Measurements from ENCODE around the gene RHOBTB1.

DNA sequence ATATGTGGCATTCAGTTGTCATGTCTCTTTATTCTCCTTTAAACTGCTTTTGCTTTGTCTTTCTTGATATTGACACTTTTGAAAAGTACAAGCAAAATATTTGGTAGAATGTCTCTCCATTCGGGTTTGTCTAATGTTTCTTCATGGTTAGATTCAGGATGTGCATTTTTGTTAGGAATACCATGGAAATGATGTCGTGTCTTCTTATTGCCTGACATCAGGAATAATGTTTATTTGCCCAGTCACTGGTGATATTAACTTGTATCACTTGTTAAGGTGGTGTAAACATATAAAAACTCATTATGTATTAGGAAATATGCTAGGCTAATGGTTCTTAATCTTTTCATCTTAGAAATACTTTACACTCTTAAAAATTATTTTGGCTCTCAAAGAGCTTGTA, 122.3 kb downstream of the RHOBTB1 start:
- TF ChIP-seq, protein P1, sequence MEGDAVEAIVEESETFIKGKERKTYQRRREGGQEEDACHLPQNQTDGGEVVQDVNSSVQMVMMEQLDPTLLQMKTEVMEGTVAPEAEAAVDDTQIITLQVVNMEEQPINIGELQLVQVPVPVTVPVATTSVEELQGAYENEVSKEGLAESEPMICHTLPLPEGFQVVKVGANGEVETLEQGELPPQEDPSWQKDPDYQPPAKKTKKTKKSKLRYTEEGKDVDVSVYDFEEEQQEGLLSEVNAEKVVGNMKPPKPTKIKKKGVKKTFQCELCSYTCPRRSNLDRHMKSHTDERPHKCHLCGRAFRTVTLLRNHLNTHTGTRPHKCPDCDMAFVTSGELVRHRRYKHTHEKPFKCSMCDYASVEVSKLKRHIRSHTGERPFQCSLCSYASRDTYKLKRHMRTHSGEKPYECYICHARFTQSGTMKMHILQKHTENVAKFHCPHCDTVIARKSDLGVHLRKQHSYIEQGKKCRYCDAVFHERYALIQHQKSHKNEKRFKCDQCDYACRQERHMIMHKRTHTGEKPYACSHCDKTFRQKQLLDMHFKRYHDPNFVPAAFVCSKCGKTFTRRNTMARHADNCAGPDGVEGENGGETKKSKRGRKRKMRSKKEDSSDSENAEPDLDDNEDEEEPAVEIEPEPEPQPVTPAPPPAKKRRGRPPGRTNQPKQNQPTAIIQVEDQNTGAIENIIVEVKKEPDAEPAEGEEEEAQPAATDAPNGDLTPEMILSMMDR (IDR thresholded peaks at IDR 0.05), result no peak
- no peak for TF ChIP-seq POLR2A (IDR thresholded peaks at IDR 0.05)
